ENCODE results near the gene MARCHF11. TPM values are rescaled to one million over a fixed set of nuclear protein-coding genes. Genes with fewer than 3 reads are reported as not detected.

MARCHF11 gene
- total RNA-seq, 1 experiment from 2014 or later = 0.37 TPM

- no peak overlapping the region for H3K18ac ChIP-seq (ENCODE audit: insufficient read length, low read depth, low read length)
- no peak overlapping the region for H2BK15ac ChIP-seq (ENCODE audit: low read depth, low read length)
- Mint-ChIP-seq H3K27ac (no peak overlapping the region), H3K9me3 (peaks cover 0 to 3% of the 10 kb centered on the region in 2 experiments; a peak in 2 of 5 replicates), H3K4me1 (peaks cover 0 to 2% of the 10 kb centered on the region in 2 experiments; a peak in 2 of 4 replicates), H3K27me3 (ENCODE audit: low read depth) (no peaks in the 10 kb centered on the region), H3K4me3 (no peak overlapping the region), H3K36me3 (ENCODE audit: insufficient read depth in 1 of 3, low read depth in 3 of 3) (peaks cover 0 to 5% (median 2%) of the 10 kb centered on the region in 3 experiments; a peak in 2 of 7 replicates)
- TF ChIP-seq CTCF (conservative IDR thresholded peaks at IDR 0.05) = no peak
- H3K79me2 ChIP-seq (ENCODE audit: insufficient read depth, low read length) = no peaks in the 10 kb centered on the region
- DNase-seq = no peak
- H3K4me2 ChIP-seq (ENCODE audit: insufficient read depth, insufficient read length, low read length) = no peak overlapping the region
- no peak overlapping the region for H3K27ac ChIP-seq (ENCODE audit: insufficient read length, low read depth, low read length)
- H2AK5ac ChIP-seq (ENCODE audit: insufficient read length, low read length) = no peak overlapping the region
- no peak overlapping the region for H3K23ac ChIP-seq (ENCODE audit: insufficient read length, low read depth, low read length)
- no peak overlapping the region for H3K56ac ChIP-seq (ENCODE audit: insufficient read length, low read depth, low read length)
- no peak overlapping the region for H3K4ac ChIP-seq (ENCODE audit: low read depth, low read length)
- H3K79me1 ChIP-seq (ENCODE audit: insufficient read depth, low read depth, low read length, poor library complexity, severe bottlenecking) = no peaks in the 10 kb centered on the region
- no peak overlapping the region for H2BK120ac ChIP-seq (ENCODE audit: low read depth, low read length, poor library complexity, severe bottlenecking)
- H2BK12ac ChIP-seq (ENCODE audit: insufficient read length, low read depth, low read length) = no peak overlapping the region
- no peak overlapping the region for H3T11ph ChIP-seq (ENCODE audit: low read length)
- no peak overlapping the region for H4K8ac ChIP-seq (replicated peaks; ENCODE audit: insufficient read length, low read depth, low read length)
- no peaks in the 10 kb centered on the region for H3K23me2 ChIP-seq (ENCODE audit: insufficient read length, low read depth, low read length, poor library complexity, severe bottlenecking)
- no peaks in the 10 kb centered on the region for H4K20me1 ChIP-seq (ENCODE audit: control insufficient read depth, insufficient read depth, insufficient read length)
- H3K9me3 ChIP-seq (ENCODE audit: control insufficient read depth, low read depth, low read length) = no peaks in the 10 kb centered on the region
- H2BK5ac ChIP-seq (ENCODE audit: insufficient read length, low read length) = no peak overlapping the region
- no peak overlapping the region for H2BK20ac ChIP-seq (ENCODE audit: low read depth, low read length, poor library complexity, severe bottlenecking)
- no peak overlapping the region for H4K91ac ChIP-seq (ENCODE audit: insufficient read length, low read depth, low read length)
- H3K4me1 ChIP-seq (ENCODE audit: insufficient read depth, low read length) = no peaks in the 10 kb centered on the region
- no peak overlapping the region for H3K14ac ChIP-seq (ENCODE audit: insufficient read depth, low read length)
- no peak overlapping the region for H2AFZ ChIP-seq (ENCODE audit: low read length)
- no peak overlapping the region for H4K5ac ChIP-seq (ENCODE audit: insufficient read length, low read depth, low read length)
- H3K27me3 ChIP-seq (ENCODE audit: insufficient read depth, low read length) = no peaks in the 10 kb centered on the region
- H3K9ac ChIP-seq (ENCODE audit: extremely low read depth, insufficient read length, low read length) = no peak overlapping the region
Observed at GRCh38 chr5:16048132-16048531, 131.5 kb downstream of the MARCHF11 start.
